CD14-positive monocyte (primary cell): Measurements from ENCODE around the gene CMPK1. TPM values are rescaled to one million over a fixed set of nuclear protein-coding genes. Genes with fewer than 3 reads are reported as not detected.

Experiments
- DNase-seq, 3 donors: peaks; one replicate each; pipeline ENCODE4 v3.0.0-alpha.2; 2011 to 2022
- H2AFZ ChIP-seq: 2 replicates; pipeline ENCODE4 v1.6.0; 2012; ENCODE audit warnings: mild to moderate bottlenecking, low read depth, low read length, inconsistent platforms; ENCODE audit not compliant: insufficient read depth, poor library complexity, severe bottlenecking
- H3K27ac ChIP-seq, 2 donors: 1 replicate in 1 of 2; 2 replicates in 1 of 2; pipeline ENCODE4 v1.5.1; 2012 to 2013; ENCODE audit warnings: low read length in 2 of 2, control low read depth in 1 of 2, inconsistent platforms in 1 of 2, low read depth in 1 of 2, mild to moderate bottlenecking in 1 of 2
- H3K27me3 ChIP-seq, 2 donors: one replicate each; pipeline versions ENCODE4 v1.6.0 to v1.6.1; 2011 to 2013; ENCODE audit warnings: low read length in 2 of 2; ENCODE audit not compliant: control insufficient read depth in 2 of 2, insufficient read depth in 2 of 2
- H3K36me3 ChIP-seq, 2 donors: replicated peaks in 1 of 2; 1 replicate in 1 of 2; 2 replicates in 1 of 2; pipeline versions ENCODE4 v1.5.1 to v1.6.1; 2012 to 2013; ENCODE audit warnings: low read length in 2 of 2, control low read depth in 1 of 2, inconsistent platforms in 1 of 2, mild to moderate bottlenecking in 1 of 2; ENCODE audit not compliant: insufficient read depth in 2 of 2, control insufficient read depth in 1 of 2
- H3K4me1 ChIP-seq, 2 donors: 1 replicate in 1 of 2; 2 replicates in 1 of 2; pipeline versions ENCODE4 v1.5.1 to v1.6.1; 2012 to 2013; ENCODE audit warnings: low read length in 2 of 2, control low read depth in 1 of 2, inconsistent platforms in 1 of 2, mild to moderate bottlenecking in 1 of 2, moderate library complexity in 1 of 2; ENCODE audit not compliant: insufficient read depth in 2 of 2, control insufficient read depth in 1 of 2
- H3K4me2 ChIP-seq: replicated peaks from 2 replicates; pipeline ENCODE3; 2012; ENCODE audit warnings: low read length, moderate library complexity, mild to moderate bottlenecking; ENCODE audit not compliant: poor library complexity, severe bottlenecking; ENCODE audit errors: extremely low read depth
- H3K4me3 ChIP-seq, 3 experiments: fragments of 200-600 bp in 1 of 3; sonication (generic) in 1 of 3; replicated peaks in 1 of 3; 1 replicate in 2 of 3; 2 replicates in 1 of 3; pipeline ENCODE4 v1.5.1; 2011 to 2013; ENCODE audit warnings: low read length in 3 of 3, mild to moderate bottlenecking in 3 of 3, control low read depth in 2 of 3, low read depth in 2 of 3, inconsistent platforms in 1 of 3, moderate library complexity in 1 of 3
- H3K79me2 ChIP-seq: 2 replicates; pipeline ENCODE4 v1.6.0; 2012; ENCODE audit warnings: mild to moderate bottlenecking, control low read depth, inconsistent platforms, low read length, moderate library complexity; ENCODE audit not compliant: insufficient read depth
- H3K9ac ChIP-seq: 2 replicates; pipeline ENCODE4 v1.6.0; 2017; ENCODE audit warnings: low read length, mild to moderate bottlenecking; ENCODE audit not compliant: insufficient read depth, poor library complexity, severe bottlenecking
- H3K9me3 ChIP-seq, 2 donors: replicated peaks in 1 of 2; 1 replicate in 1 of 2; 2 replicates in 1 of 2; pipeline versions ENCODE4 v1.5.1 to v1.6.1; 2012 to 2013; ENCODE audit warnings: low read length in 2 of 2, control low read depth in 1 of 2; ENCODE audit not compliant: control insufficient read depth in 1 of 2, insufficient read depth in 1 of 2
- H4K20me1 ChIP-seq: 2 replicates; pipeline ENCODE4 v1.6.0; 2012; ENCODE audit warnings: mild to moderate bottlenecking, low read length, control low read depth, moderate library complexity; ENCODE audit not compliant: insufficient read depth
- H3K27ac Mint-ChIP-seq, 7 donors: one replicate each; pipeline ENCODE4 v1.8.0; 2020; ENCODE audit warnings: mild to moderate bottlenecking in 7 of 7, mixed read lengths in 7 of 7, moderate library complexity in 6 of 7, inconsistent platforms in 2 of 7
- H3K27me3 Mint-ChIP-seq, 3 donors: one replicate each; pipeline ENCODE4 v1.8.0; 2021 to 2022; ENCODE audit warnings: low read depth in 3 of 3, mild to moderate bottlenecking in 3 of 3, mixed read lengths in 3 of 3, moderate library complexity in 3 of 3, inconsistent platforms in 1 of 3
- H3K36me3 Mint-ChIP-seq, 2 donors: one replicate each; pipeline ENCODE4 v1.8.0; 2020; ENCODE audit warnings: mixed read lengths in 2 of 2, inconsistent platforms in 1 of 2, mild to moderate bottlenecking in 1 of 2
- H3K4me1 Mint-ChIP-seq: one replicate; pipeline ENCODE4 v1.8.0; 2020; ENCODE audit warnings: mild to moderate bottlenecking, mixed read lengths
- H3K4me3 Mint-ChIP-seq, 2 donors: one replicate each; pipeline ENCODE4 v1.8.0; 2020; ENCODE audit warnings: mild to moderate bottlenecking in 2 of 2, mixed read lengths in 2 of 2, moderate library complexity in 1 of 2
- H3K9me3 Mint-ChIP-seq, 7 donors: one replicate each; pipeline ENCODE4 v1.8.0; 2020 to 2022; ENCODE audit warnings: mixed read lengths in 7 of 7, mild to moderate bottlenecking in 6 of 7, moderate library complexity in 6 of 7, inconsistent platforms in 2 of 7
- WGBS: methylation state at CpG from one replicate; pipeline ENCODE4 v1.1.5; 2013; ENCODE audit warnings: missing lambda C conversion rate; ENCODE audit not compliant: insufficient coverage; 5-methylcytosine and 5-hydroxymethylcytosine counted together
- intact Hi-C, 2 donors: fragments of 100-400 bp; cut with micrococcal nuclease; formaldehyde crosslinking; loops; one replicate each; pipeline versions ENCODE4 v1.15.0 to v1.15.1; 2023
- polyA plus RNA-seq, 3 donors: library from polyadenylated mRNA; depleted of rRNA in 1 of 3; unstranded in 2 of 3; stranded (reverse) in 1 of 3; fragments of 300-500 nt in 2 of 3; fragments of >200 nt in 1 of 3; fragmentation: Illumina TruSeq in 2 of 3; gene quantifications; 1 replicate in 2 of 3; 2 replicates in 1 of 3; pipeline ENCODE4 v1.2.3, GENCODE V29; 2012 to 2021
- TF ChIP-seq, protein P1 (sequence below): fragments of 200-600 bp; IDR thresholded peaks from one replicate; pipeline ENCODE4 v1.8.0; 2022; ENCODE audit warnings: antibody characterized with exemption, mild to moderate bottlenecking

CMPK1 gene
- polyA plus RNA-seq, 3 donors: 17.4 to 67.6 (median 65.2) TPM

DNA sequence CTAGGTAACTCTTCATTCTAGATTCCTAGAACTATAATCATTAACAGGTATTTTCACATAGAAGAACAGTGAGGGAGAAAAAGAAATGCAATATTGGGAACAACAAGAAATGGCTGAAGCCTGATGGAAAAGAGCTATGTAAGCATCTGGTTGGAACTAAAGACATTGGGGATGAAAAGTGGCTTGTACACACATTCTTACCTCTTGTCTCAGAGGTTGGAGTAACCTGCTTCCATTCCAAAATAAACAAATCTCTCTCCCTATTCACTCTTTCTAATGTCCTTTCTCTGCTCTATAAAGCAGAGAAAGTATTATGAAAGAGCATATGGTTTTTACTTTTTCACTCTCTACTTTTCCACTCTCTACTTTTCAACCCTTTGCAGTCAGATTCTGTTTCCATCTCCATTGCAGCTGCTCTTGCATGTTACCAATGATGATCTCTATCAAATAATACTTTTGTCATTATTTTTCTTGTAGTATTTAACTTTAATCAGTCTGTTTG, 37.5 kb downstream of the CMPK1 start:
- no peaks in the 10 kb centered on the region for H3K27me3 Mint-ChIP-seq

DNA sequence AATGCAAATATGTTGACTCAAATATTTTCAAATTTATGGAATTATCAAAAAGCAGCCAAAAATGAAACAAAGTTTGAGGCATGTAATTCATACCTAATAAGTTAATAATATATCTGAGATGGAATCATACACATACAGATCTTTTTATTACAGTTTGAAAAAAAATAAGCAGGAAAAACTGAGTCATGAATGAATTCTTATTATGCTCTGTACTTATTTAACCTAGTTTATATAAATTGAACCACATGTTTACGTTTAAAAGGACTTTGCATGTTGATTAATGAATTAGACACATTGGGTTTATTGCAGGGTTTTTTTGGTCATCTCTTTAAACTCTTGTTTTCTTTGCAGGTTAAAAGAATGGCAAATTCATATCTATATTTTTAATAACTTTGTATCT, 40.9 kb downstream of the CMPK1 start:
- H3K9ac ChIP-seq: no peak overlapping the region
- no CpG with 5 or more reads among the region's 1 CpG for WGBS
- Mint-ChIP-seq H3K4me1 (no peaks in the 10 kb centered on the region), H3K4me3 (no peak overlapping the region), H3K9me3 (no peaks in the 10 kb centered on the region), H3K27ac (no peak overlapping the region), H3K27me3 (no peaks in the 10 kb centered on the region), H3K36me3 (peaks cover 71 to 87% of the 10 kb centered on the region in 2 donors)
- H3K27ac ChIP-seq: no peak overlapping the region
- no peaks in the 10 kb centered on the region for H3K79me2 ChIP-seq
- no peaks in the 10 kb centered on the region for H3K4me1 ChIP-seq
- no peaks in the 10 kb centered on the region for H3K9me3 ChIP-seq
- no peaks in the 10 kb centered on the region for H3K27me3 ChIP-seq
- H2AFZ ChIP-seq: no peak overlapping the region
- peaks cover 69 to 93% of the 10 kb centered on the region in 2 donors for H3K36me3 ChIP-seq
- intact Hi-C loops: no loop called here
- no peaks in the 10 kb centered on the region for H4K20me1 ChIP-seq
- no peak overlapping the region for H3K4me3 ChIP-seq
- TF ChIP-seq, protein P1, sequence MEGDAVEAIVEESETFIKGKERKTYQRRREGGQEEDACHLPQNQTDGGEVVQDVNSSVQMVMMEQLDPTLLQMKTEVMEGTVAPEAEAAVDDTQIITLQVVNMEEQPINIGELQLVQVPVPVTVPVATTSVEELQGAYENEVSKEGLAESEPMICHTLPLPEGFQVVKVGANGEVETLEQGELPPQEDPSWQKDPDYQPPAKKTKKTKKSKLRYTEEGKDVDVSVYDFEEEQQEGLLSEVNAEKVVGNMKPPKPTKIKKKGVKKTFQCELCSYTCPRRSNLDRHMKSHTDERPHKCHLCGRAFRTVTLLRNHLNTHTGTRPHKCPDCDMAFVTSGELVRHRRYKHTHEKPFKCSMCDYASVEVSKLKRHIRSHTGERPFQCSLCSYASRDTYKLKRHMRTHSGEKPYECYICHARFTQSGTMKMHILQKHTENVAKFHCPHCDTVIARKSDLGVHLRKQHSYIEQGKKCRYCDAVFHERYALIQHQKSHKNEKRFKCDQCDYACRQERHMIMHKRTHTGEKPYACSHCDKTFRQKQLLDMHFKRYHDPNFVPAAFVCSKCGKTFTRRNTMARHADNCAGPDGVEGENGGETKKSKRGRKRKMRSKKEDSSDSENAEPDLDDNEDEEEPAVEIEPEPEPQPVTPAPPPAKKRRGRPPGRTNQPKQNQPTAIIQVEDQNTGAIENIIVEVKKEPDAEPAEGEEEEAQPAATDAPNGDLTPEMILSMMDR: no peak
- H3K4me2 ChIP-seq: no peak overlapping the region
- DNase-seq: no peak

More for the DNA sequence above, 37.5 kb downstream of the CMPK1 start:
- no peak overlapping the region for H3K4me3 ChIP-seq
- DNase-seq: no peak
- no peak overlapping the region for H3K4me2 ChIP-seq
- Mint-ChIP-seq H3K36me3 (peaks cover 57 to 71% of the 10 kb centered on the region in 2 donors), H3K4me1 (no peaks in the 10 kb centered on the region), H3K9me3 (no peaks in the 10 kb centered on the region), H3K4me3 (no peak overlapping the region), H3K27ac (no peak overlapping the region)
- H3K9ac ChIP-seq: no peak overlapping the region
- intact Hi-C loops: no loop called here
- H3K9me3 ChIP-seq: no peaks in the 10 kb centered on the region
- H3K27ac ChIP-seq: no peak overlapping the region
- peaks cover 57 to 76% of the 10 kb centered on the region in 2 donors for H3K36me3 ChIP-seq
- H2AFZ ChIP-seq: no peak overlapping the region
- no peaks in the 10 kb centered on the region for H3K27me3 ChIP-seq
- H4K20me1 ChIP-seq: peaks cover 5% of the 10 kb centered on the region
- no peaks in the 10 kb centered on the region for H3K79me2 ChIP-seq
- TF ChIP-seq, protein P1: no peak
- no peaks in the 10 kb centered on the region for H3K4me1 ChIP-seq
